ENCODE results near the gene NDRG4. TPM values are rescaled to one million over a fixed set of nuclear protein-coding genes. Genes with fewer than 3 reads are reported as not detected.

NDRG4 gene
- total and polyA plus RNA-seq, 2 experiments from 2014 or later, result 8.6 to 8.7 TPM

DNA sequence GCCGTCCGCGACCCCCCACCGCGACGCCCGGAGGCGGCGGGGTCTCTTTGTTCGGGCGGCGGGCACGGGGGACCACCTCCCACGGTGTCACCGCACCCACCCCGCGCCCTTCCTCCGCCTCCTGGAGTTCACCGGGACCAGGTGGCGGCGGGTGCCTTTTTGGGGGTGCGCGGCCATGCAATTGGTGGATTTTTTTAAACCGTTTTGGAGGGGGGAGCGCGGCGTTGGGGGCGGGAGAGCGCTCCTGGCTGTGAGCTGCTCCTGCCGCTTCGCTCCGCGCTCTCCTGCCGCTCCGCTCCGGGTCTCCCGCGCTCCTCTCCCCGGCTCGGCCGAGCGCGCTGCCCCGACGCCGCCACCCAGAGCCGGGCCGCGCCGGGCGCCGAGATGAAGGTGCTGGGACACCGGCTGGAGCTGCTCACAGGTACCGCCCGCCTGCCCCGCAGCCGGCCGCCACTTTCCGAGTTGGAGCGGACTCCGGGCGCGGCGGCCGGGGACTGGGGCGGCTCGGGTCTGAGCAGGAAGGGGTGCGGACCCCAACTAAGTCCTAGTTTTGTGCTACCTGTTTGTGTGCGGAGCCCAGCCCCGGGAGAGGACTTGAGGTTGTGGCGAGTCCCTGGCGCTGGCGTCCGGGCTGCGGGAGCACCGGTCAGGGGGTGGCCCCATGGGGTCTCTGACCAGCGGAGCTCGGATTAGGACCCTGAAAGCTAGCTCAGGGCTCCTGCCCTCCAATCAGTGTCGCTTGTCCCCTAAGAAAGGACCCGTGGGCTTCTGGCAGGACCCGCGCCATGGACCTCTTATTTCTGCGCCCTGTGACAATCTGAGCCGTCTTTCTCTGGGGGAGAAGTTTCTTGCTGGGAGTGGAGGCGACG, 35.7 kb upstream of the NDRG4 start:
- Histone ChIP-seq H3K36me3 (replicated peaks; ENCODE audit: insufficient read depth, low read depth) (no peaks in the 10 kb centered on the region), H3K27ac (no peak overlapping the region), H2AFZ (peak overlapping the region; percentile 45), H3K27me3 (peaks cover 84% of the 10 kb centered on the region), H3K4me3 (peak overlapping the region; percentile 36), H3K4me2 (peak overlapping the region; percentile 95), H4K20me1 (ENCODE audit: insufficient read depth, poor library complexity, severe bottlenecking) (no peaks in the 10 kb centered on the region), H3K9me2 (replicated peaks; ENCODE audit: insufficient read depth) (no peaks in the 10 kb centered on the region), H3K4me1 (ENCODE audit: insufficient read depth) (peaks cover 12% of the 10 kb centered on the region), H3K9me3 (ENCODE audit: low read depth) (no peaks in the 10 kb centered on the region), H3K79me2 (no peaks in the 10 kb centered on the region)
- no peak for TF ChIP-seq CTCF (IDR thresholded peaks at IDR 0.05; ENCODE audit: poor library complexity)
- peak; percentile 99 for TF ChIP-seq EZH2 (IDR thresholded peaks at IDR 0.05; ENCODE audit: borderline replicate concordance)
- peak; percentile 53 for TF ChIP-seq EZH2phosphoT487 (IDR thresholded peaks at IDR 0.05; ENCODE audit: low read depth, severe bottlenecking, unreplicated experiment)
- DNase-seq (ENCODE audit: low spot score), result peak; percentile 59
- WGBS (ENCODE audit: low lambda C conversion rate, missing lambda C conversion rate), result 2% methylated on average over 71 of the region's 86 CpGs

DNA sequence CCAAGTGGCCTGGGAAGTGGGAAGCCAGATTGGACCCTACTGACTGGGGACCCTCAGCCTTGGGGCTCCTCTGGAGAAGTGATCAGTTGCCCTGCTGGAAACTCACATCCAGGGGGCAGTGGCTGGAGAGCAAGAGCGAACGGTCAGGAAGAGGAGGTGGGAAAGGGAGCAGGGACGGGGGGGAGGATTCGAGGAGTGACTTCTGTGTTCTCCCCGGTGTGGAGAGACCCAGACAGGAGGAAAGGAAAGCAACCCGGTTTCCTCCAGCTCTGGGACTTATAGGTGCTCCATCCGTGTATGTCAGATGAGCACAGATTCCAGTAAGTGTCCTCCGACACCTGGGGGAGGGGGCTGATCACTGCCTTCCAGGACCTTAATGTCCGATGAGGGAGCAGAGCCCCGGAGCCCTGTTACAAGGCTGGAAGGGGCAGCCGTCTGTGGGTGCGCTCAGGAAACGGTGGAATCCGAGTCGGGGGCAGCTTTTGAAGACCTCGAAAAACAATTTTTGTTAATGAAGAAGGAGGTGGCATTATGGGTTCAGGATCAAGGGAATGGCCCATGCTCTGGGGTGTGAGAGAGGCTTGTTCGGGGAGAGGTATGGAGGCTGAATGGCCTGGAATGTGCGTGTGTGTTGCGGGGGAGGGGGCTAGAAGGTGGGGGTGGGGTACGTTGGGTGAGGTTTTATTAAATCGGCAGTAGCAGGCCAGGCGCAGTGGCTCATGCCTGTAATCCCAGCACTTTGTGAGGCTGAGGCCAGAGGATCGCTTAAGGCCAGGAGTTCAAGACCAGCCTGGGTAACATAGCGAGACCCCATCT, 34.8 kb upstream of the NDRG4 start:
- Histone ChIP-seq H3K36me3 (replicated peaks; ENCODE audit: insufficient read depth, low read depth) (no peaks in the 10 kb centered on the region), H3K4me3 (no peak overlapping the region), H3K9me2 (replicated peaks; ENCODE audit: insufficient read depth) (no peaks in the 10 kb centered on the region), H3K27ac (no peak overlapping the region), H3K4me1 (ENCODE audit: insufficient read depth) (peaks cover 12% of the 10 kb centered on the region), H3K4me2 (peak overlapping the region; percentile 95), H3K27me3 (peaks cover 82% of the 10 kb centered on the region), H4K20me1 (ENCODE audit: insufficient read depth, poor library complexity, severe bottlenecking) (no peaks in the 10 kb centered on the region), H3K79me2 (no peaks in the 10 kb centered on the region), H3K9me3 (ENCODE audit: low read depth) (no peaks in the 10 kb centered on the region), H2AFZ (no peak overlapping the region)
- DNase-seq (ENCODE audit: low spot score), result no peak
- WGBS (ENCODE audit: low lambda C conversion rate, missing lambda C conversion rate), result 17% methylated on average over 24 of the region's 24 CpGs
- TF ChIP-seq EZH2 (IDR thresholded peaks at IDR 0.05; ENCODE audit: borderline replicate concordance), result peak; percentile 3
- TF ChIP-seq CTCF (IDR thresholded peaks at IDR 0.05; ENCODE audit: poor library complexity), result no peak
- TF ChIP-seq EZH2phosphoT487 (IDR thresholded peaks at IDR 0.05; ENCODE audit: low read depth, severe bottlenecking, unreplicated experiment), result peak; percentile 21

DNA sequence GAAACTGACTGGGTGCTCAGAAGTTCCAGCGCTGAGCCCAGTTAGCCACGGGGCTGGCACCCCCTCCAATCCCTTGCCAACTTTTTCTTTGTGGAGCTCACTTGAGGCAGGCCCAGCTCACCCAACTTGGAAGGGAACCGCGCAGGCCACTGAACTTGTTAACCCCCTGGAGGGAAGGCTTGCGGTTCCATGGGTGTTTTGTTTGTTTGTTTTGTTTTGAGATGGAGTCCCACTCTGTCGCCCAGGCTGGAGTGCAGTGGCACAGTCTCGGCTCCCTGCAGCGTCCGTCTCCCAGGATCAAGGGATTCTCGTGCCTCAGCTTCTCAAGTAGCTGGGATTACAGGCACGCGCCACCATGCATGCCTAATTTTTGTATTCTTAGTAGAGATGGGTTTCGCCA, 34.1 kb upstream of the NDRG4 start:
- H3K9me3 ChIP-seq (ENCODE audit: low read depth), result no peaks in the 10 kb centered on the region
- no peak overlapping the region for H3K4me3 ChIP-seq
- H3K36me3 ChIP-seq (replicated peaks; ENCODE audit: insufficient read depth, low read depth), result no peaks in the 10 kb centered on the region
- H3K4me2 ChIP-seq, result no peak overlapping the region
- TF ChIP-seq EZH2phosphoT487 (IDR thresholded peaks at IDR 0.05; ENCODE audit: low read depth, severe bottlenecking, unreplicated experiment), result no peak
- no peak for TF ChIP-seq EZH2 (IDR thresholded peaks at IDR 0.05; ENCODE audit: borderline replicate concordance)
- TF ChIP-seq CTCF (IDR thresholded peaks at IDR 0.05; ENCODE audit: poor library complexity), result no peak
- 91% methylated on average over 13 of the region's 13 CpGs for WGBS (ENCODE audit: low lambda C conversion rate, missing lambda C conversion rate)
- no peak overlapping the region for H2AFZ ChIP-seq
- no peaks in the 10 kb centered on the region for H4K20me1 ChIP-seq (ENCODE audit: insufficient read depth, poor library complexity, severe bottlenecking)
- peaks cover 78% of the 10 kb centered on the region for H3K27me3 ChIP-seq
- DNase-seq (ENCODE audit: low spot score), result no peak
- no peak overlapping the region for H3K27ac ChIP-seq
- no peaks in the 10 kb centered on the region for H3K79me2 ChIP-seq
- peaks cover 12% of the 10 kb centered on the region for H3K4me1 ChIP-seq (ENCODE audit: insufficient read depth)
- H3K9me2 ChIP-seq (replicated peaks; ENCODE audit: insufficient read depth), result no peaks in the 10 kb centered on the region

Measured in hepatocyte (in vitro differentiated cells).